H1 (cell line): ENCODE measurements around the gene RERE. TPM values are rescaled to one million over a fixed set of nuclear protein-coding genes. Genes with fewer than 3 reads are reported as not detected.

Experiments used
- CBX5 ChIP-seq: fragments of 300-800, 300-1000 bp; sonication (generic); IDR thresholded peaks from 2 replicates; pipeline ENCODE4 v1.7.1; 2016; ENCODE audit warnings: antibody characterized with exemption, low read length, low read depth
- CBX8 ChIP-seq: fragments of 300-800, 300-1000 bp; sonication (generic); IDR thresholded peaks from 2 replicates; pipeline ENCODE4 v1.7.1; 2016; ENCODE audit warnings: low read depth, low read length, borderline replicate concordance
- CEBPB ChIP-seq: IDR thresholded peaks from 2 replicates; pipeline ENCODE4 v1.6.1; 2012; ENCODE audit warnings: low read depth, low read length
- EP300 ChIP-seq, 2 experiments: IDR thresholded peaks; 1 replicate in 1 of 2; 2 replicates in 1 of 2; pipeline ENCODE4 v1.6.1; 2011 to 2012; ENCODE audit warnings: low read depth in 2 of 2, low read length in 2 of 2, mild to moderate bottlenecking in 2 of 2, borderline replicate concordance in 1 of 2, inconsistent platforms in 1 of 2, moderate library complexity in 1 of 2
- SRF ChIP-seq: IDR thresholded peaks from 2 replicates; pipeline ENCODE4 v1.6.1; 2011; ENCODE audit warnings: mild to moderate bottlenecking, low read depth, low read length, moderate library complexity
- TEAD4 ChIP-seq: IDR thresholded peaks from 2 replicates; pipeline ENCODE4 v1.6.1; 2012; ENCODE audit warnings: low read depth, low read length, inconsistent platforms, mixed read lengths
- polyA plus RNA-seq, 7 experiments: library from polyadenylated mRNA; depleted of rRNA in 3 of 7; stranded (reverse) in 5 of 7; unstranded in 2 of 7; fragments of >200 nt in 5 of 7; fragments of 200-250 nt in 2 of 7; gene quantifications; 1 replicate in 5 of 7; 2 replicates in 1 of 7; 4 replicates in 1 of 7; pipeline versions ENCODE4 v1.2.1 to v1.2.3, GENCODE V29; 2011 to 2013; ENCODE audit warnings: missing spikeins in 2 of 7, mixed read lengths in 2 of 7
- total RNA-seq: library from RNA; stranded (reverse); fragmentation: NEBNext Ultra II Directional; extraction: Animal tissue kit (Norgen Biotek cat#: 25700); gene quantifications from 2 replicates; pipeline ENCODE4 v1.2.1, GENCODE V29; 2021
- TF ChIP-seq, protein P1 (sequence below): fragments of 300-600 bp; sonication (generic); IDR thresholded peaks from 2 replicates; pipeline ENCODE4 v1.7.1; 2012; ENCODE audit warnings: low read length, moderate library complexity, mild to moderate bottlenecking, inconsistent platforms; ENCODE audit not compliant: insufficient replicate concordance
- TF ChIP-seq, protein P2 (sequence below): IDR thresholded peaks from 2 replicates; pipeline ENCODE4 v1.6.1; 2011; ENCODE audit warnings: low read length, improper control_type of control experiment
- TF ChIP-seq, protein P3 (sequence below): IDR thresholded peaks from 2 replicates; pipeline ENCODE4 v1.6.1; 2012; ENCODE audit warnings: low read length, inconsistent platforms

The RERE gene
- total and polyA plus RNA-seq, 2 of the 8 experiments (the other 6 are each of a cell fraction or from before 2014, with no cell fraction given): 15.3 to 142 TPM

DNA sequence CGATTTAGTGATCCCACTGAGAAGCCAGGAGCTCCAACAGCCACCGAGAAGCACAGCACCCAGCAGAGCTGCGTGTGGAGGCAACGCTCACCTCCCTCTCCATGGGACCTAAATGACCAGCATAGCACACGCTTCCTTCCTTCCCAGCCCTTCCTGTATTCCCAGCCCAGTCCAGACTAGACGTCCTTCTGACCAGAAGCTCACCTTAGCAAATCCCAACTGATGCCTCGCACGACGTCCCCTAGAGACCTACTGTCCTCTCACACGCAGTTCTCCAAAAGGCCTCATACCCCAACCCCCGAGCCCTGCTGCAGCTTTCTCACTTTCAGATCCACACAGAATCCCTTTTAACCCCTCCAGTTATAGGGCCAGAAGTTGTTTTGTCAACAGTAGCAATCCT is 367.1 kb downstream of the RERE start (continued):
- TF ChIP-seq, protein P1, sequence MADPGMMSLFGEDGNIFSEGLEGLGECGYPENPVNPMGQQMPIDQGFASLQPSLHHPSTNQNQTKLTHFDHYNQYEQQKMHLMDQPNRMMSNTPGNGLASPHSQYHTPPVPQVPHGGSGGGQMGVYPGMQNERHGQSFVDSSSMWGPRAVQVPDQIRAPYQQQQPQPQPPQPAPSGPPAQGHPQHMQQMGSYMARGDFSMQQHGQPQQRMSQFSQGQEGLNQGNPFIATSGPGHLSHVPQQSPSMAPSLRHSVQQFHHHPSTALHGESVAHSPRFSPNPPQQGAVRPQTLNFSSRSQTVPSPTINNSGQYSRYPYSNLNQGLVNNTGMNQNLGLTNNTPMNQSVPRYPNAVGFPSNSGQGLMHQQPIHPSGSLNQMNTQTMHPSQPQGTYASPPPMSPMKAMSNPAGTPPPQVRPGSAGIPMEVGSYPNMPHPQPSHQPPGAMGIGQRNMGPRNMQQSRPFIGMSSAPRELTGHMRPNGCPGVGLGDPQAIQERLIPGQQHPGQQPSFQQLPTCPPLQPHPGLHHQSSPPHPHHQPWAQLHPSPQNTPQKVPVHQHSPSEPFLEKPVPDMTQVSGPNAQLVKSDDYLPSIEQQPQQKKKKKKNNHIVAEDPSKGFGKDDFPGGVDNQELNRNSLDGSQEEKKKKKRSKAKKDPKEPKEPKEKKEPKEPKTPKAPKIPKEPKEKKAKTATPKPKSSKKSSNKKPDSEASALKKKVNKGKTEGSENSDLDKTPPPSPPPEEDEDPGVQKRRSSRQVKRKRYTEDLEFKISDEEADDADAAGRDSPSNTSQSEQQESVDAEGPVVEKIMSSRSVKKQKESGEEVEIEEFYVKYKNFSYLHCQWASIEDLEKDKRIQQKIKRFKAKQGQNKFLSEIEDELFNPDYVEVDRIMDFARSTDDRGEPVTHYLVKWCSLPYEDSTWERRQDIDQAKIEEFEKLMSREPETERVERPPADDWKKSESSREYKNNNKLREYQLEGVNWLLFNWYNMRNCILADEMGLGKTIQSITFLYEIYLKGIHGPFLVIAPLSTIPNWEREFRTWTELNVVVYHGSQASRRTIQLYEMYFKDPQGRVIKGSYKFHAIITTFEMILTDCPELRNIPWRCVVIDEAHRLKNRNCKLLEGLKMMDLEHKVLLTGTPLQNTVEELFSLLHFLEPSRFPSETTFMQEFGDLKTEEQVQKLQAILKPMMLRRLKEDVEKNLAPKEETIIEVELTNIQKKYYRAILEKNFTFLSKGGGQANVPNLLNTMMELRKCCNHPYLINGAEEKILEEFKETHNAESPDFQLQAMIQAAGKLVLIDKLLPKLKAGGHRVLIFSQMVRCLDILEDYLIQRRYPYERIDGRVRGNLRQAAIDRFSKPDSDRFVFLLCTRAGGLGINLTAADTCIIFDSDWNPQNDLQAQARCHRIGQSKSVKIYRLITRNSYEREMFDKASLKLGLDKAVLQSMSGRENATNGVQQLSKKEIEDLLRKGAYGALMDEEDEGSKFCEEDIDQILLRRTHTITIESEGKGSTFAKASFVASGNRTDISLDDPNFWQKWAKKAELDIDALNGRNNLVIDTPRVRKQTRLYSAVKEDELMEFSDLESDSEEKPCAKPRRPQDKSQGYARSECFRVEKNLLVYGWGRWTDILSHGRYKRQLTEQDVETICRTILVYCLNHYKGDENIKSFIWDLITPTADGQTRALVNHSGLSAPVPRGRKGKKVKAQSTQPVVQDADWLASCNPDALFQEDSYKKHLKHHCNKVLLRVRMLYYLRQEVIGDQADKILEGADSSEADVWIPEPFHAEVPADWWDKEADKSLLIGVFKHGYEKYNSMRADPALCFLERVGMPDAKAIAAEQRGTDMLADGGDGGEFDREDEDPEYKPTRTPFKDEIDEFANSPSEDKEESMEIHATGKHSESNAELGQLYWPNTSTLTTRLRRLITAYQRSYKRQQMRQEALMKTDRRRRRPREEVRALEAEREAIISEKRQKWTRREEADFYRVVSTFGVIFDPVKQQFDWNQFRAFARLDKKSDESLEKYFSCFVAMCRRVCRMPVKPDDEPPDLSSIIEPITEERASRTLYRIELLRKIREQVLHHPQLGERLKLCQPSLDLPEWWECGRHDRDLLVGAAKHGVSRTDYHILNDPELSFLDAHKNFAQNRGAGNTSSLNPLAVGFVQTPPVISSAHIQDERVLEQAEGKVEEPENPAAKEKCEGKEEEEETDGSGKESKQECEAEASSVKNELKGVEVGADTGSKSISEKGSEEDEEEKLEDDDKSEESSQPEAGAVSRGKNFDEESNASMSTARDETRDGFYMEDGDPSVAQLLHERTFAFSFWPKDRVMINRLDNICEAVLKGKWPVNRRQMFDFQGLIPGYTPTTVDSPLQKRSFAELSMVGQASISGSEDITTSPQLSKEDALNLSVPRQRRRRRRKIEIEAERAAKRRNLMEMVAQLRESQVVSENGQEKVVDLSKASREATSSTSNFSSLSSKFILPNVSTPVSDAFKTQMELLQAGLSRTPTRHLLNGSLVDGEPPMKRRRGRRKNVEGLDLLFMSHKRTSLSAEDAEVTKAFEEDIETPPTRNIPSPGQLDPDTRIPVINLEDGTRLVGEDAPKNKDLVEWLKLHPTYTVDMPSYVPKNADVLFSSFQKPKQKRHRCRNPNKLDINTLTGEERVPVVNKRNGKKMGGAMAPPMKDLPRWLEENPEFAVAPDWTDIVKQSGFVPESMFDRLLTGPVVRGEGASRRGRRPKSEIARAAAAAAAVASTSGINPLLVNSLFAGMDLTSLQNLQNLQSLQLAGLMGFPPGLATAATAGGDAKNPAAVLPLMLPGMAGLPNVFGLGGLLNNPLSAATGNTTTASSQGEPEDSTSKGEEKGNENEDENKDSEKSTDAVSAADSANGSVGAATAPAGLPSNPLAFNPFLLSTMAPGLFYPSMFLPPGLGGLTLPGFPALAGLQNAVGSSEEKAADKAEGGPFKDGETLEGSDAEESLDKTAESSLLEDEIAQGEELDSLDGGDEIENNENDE: no peak
- TF ChIP-seq SRF (no peak), TEAD4 (no peak), CBX5 (no peak), CEBPB (no peak), EP300 (IDR thresholded peaks at IDR 0.05; ENCODE audit: borderline replicate concordance in 1 of 2, low read depth in 2 of 2, low read length in 2 of 2) (no peak), CBX8 (no peak)
- TF ChIP-seq, protein P2, sequence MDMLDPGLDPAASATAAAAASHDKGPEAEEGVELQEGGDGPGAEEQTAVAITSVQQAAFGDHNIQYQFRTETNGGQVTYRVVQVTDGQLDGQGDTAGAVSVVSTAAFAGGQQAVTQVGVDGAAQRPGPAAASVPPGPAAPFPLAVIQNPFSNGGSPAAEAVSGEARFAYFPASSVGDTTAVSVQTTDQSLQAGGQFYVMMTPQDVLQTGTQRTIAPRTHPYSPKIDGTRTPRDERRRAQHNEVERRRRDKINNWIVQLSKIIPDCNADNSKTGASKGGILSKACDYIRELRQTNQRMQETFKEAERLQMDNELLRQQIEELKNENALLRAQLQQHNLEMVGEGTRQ: no peak
- TF ChIP-seq, protein P3, sequence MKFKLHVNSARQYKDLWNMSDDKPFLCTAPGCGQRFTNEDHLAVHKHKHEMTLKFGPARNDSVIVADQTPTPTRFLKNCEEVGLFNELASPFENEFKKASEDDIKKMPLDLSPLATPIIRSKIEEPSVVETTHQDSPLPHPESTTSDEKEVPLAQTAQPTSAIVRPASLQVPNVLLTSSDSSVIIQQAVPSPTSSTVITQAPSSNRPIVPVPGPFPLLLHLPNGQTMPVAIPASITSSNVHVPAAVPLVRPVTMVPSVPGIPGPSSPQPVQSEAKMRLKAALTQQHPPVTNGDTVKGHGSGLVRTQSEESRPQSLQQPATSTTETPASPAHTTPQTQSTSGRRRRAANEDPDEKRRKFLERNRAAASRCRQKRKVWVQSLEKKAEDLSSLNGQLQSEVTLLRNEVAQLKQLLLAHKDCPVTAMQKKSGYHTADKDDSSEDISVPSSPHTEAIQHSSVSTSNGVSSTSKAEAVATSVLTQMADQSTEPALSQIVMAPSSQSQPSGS: no peak
